WERI-Rb-1 (cell line): Measurements from ENCODE around the gene KRT14.
"Not testable (repeated sequence)": the region's sequence is repeated elsewhere in the genome, so short reads cannot be mapped to it uniquely, and the experiment has no call there.

Experiments
- DNase-seq: peaks from one replicate; pipeline ENCODE4 v3.0.0-alpha.2; 2020
- H3K27ac ChIP-seq: fragments of 250-450 bp; sonication (Bioruptor Pico); 2 replicates; pipeline ENCODE4 v1.5.1; 2020; ENCODE audit warnings: mild to moderate bottlenecking, moderate library complexity
- H3K27me3 ChIP-seq: fragments of 250-450 bp; sonication (Bioruptor Pico); 2 replicates; pipeline ENCODE4 v1.5.1; 2021; ENCODE audit warnings: mild to moderate bottlenecking, low read depth, moderate library complexity; ENCODE audit not compliant: insufficient read depth, severe bottlenecking
- H3K36me3 ChIP-seq: fragments of 250-450 bp; sonication (Bioruptor Pico); 2 replicates; pipeline ENCODE4 v1.5.1; 2020; ENCODE audit warnings: mild to moderate bottlenecking, moderate library complexity
- H3K4me3 ChIP-seq: 2 replicates; pipeline ENCODE4 v1.5.1; 2011; ENCODE audit warnings: low read depth, mild to moderate bottlenecking, control low read depth, low read length
- H3K9me3 ChIP-seq: fragments of 250-450 bp; sonication (Bioruptor Pico); 2 replicates; pipeline ENCODE4 v1.5.1; 2021; ENCODE audit warnings: mild to moderate bottlenecking, moderate library complexity; ENCODE audit not compliant: severe bottlenecking
- TF ChIP-seq, protein P1 (sequence below): IDR thresholded peaks from 2 replicates; pipeline ENCODE4 v1.5.1; 2011; ENCODE audit warnings: low read depth, mild to moderate bottlenecking, control low read depth, inconsistent platforms, low read length

KRT14 gene

DNA sequence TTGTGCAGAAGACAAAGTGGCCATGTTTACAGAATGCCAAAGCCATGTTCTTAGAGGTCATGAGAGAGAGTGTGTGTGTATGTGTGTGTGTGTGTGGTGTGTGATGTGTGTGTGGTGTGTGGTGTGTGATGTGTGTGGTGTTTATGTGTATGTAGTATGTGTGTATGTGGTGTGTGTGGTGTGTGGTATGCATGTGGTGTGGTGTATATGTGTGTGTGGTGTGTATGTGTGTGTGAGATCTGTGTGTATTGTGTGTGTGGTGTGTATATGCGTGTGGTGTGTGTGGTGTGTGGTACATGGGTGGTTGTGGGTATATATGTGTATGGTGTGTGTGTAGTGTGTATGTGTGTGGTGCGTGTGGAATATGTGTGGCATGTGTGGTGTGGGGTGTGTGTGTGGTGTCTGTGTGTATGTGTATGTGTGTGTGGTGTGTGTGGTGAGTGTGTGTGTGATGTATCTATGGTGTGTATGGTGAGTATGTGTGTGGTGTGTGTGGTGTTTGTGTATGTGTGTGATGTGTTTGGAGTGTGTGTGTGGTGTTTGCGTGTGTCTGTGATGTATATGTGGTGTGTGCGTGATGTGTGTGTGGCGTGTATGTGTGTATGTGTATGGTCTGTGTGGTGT lies 45.9 kb upstream of the KRT14 start:
- H3K9me3 ChIP-seq, result no peaks in the 10 kb centered on the region
- TF ChIP-seq, protein P1, sequence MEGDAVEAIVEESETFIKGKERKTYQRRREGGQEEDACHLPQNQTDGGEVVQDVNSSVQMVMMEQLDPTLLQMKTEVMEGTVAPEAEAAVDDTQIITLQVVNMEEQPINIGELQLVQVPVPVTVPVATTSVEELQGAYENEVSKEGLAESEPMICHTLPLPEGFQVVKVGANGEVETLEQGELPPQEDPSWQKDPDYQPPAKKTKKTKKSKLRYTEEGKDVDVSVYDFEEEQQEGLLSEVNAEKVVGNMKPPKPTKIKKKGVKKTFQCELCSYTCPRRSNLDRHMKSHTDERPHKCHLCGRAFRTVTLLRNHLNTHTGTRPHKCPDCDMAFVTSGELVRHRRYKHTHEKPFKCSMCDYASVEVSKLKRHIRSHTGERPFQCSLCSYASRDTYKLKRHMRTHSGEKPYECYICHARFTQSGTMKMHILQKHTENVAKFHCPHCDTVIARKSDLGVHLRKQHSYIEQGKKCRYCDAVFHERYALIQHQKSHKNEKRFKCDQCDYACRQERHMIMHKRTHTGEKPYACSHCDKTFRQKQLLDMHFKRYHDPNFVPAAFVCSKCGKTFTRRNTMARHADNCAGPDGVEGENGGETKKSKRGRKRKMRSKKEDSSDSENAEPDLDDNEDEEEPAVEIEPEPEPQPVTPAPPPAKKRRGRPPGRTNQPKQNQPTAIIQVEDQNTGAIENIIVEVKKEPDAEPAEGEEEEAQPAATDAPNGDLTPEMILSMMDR, result no peak
- no peak overlapping the region for H3K27ac ChIP-seq
- no peaks in the 10 kb centered on the region for H3K27me3 ChIP-seq
- no peaks in the 10 kb centered on the region for H3K36me3 ChIP-seq
- H3K4me3 ChIP-seq, result no peak overlapping the region
- DNase-seq, result no peak

DNA sequence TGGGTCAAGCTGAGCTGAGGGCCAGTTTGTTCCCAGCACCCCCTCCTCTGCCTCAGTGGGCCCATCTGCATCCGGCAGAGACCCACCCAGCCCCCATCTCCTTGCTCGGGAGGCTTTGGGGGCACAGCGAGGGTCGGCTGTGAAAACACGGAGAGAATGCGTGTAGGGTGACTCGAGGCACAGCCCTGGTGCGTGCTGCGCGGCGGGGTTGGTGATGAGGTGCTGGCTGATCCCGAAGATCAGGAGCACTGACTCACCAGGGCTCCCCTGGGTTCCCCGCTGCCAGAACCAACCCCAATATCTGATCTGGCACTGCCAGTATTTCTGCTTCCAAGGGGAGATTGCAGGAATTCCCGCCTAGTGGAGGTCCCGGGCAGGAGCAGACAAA lies 45.2 kb upstream of the KRT14 start:
- Histone ChIP-seq H3K27ac (no peak overlapping the region), H3K27me3 (no peaks in the 10 kb centered on the region), H3K4me3 (no peak overlapping the region), H3K9me3 (no peaks in the 10 kb centered on the region), H3K36me3 (no peaks in the 10 kb centered on the region)
- TF ChIP-seq, protein P1, result no peak
- no peak for DNase-seq

DNA sequence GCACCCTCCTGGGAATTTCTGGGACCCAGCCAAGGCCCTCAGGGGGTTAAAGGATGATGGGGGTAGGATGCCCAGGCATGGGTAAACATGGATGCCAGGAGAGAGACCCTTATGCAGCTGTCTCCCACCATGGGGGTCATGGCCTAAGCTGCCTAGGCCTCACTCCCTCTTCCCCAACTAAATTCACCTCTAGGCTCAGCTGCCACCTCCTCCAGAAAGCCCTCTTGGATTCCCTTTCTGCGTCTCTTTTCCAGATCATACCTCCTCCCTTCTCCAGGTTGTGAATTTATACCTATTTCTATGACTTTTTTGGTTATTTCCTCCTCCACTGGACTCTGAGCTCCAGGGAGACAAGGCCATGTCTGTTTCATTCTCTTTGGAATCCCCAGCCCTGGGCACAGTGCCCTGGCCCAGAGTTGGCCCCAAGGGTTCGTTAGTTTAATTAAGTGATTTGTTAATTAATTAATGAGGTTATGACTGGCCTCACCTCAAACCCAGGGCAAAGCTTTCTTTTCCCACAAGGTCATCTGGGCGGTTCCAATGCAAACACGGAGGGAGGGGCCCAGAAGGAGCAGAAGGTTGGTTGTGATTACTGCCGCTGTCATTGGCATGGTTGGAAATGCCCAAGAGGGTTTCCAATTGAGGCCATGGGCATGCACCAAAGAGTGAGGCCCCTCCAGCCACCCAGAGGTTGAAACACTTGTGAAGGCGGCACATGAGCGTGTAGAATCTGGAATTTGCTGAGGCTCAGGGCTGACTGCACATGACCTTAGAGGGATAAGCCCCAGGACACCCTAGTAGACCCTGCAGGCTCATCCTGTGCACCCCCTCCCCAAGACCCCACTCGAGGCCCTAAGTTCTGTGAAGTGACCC lies 44.6 kb upstream of the KRT14 start:
- DNase-seq, result no peak
- Histone ChIP-seq H3K27ac (no peak overlapping the region), H3K27me3 (no peaks in the 10 kb centered on the region), H3K9me3 (no peaks in the 10 kb centered on the region), H3K4me3 (no peak overlapping the region), H3K36me3 (no peaks in the 10 kb centered on the region)
- TF ChIP-seq, protein P1, result no peak

DNA sequence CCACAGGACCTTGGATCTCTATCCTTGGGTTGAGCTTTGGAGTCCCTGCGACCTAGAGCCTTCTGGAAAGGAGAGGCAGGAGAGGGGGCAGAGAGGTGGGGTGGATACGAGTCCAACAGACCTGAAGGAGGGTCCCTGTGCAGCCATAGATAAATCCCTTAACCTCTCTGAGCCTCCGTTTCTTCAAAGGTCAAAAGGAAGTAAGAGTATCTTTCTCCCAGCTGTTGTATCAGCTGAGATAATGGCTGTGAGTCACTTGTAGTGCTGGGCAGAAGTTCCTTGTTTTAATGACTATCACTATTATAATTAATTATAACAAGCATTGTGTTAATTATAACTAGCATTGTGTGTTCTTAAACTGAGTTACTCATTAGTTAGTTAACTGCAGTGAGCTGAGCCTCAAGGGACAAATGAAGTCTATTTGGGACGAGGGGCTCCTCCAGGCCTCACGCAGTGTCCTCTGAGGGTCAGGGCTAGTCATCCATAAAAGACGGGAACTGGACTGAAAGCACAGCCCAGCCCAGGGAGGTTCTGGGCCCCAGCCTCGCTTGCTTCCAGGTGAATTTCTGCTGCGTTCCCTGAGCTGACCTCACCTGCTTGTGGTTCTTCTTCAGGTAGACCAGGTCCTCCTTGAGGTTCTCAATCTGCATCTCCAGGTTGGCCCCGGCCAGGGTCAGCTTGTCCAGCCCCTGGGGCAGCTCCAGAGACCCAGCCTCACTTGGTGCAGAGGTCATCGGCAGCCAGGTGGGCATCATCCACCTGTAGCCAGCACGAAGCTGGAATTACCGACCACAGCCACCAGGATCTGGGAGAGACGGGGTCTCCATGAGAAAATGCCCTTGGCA lies 43.4 kb upstream of the KRT14 start:
- Histone ChIP-seq H3K4me3 (no peak overlapping the region), H3K36me3 (no peaks in the 10 kb centered on the region), H3K27me3 (no peaks in the 10 kb centered on the region), H3K9me3 (no peaks in the 10 kb centered on the region), H3K27ac (no peak overlapping the region)
- TF ChIP-seq, protein P1, result no peak
- DNase-seq, result no peak

DNA sequence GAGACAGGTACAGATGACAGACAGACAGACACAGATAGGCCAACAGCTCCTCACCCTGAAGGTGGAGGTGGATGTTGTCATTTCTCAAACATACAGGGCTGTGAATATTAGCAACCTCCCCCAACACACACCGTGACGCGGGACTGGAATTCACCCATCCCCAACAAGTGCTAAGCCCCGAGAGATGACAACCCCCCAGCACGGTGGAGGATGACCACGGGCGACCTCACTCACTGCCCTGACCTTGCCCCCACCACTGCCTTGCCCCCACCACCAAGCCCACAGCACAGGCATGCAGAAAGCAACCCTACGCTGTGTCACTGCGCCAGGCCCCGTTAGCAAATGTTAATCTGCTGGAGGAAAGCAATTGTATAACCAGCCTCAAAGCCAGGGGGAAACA lies 42.6 kb upstream of the KRT14 start:
- Histone ChIP-seq H3K4me3 (no peak overlapping the region), H3K9me3 (no peaks in the 10 kb centered on the region), H3K27me3 (no peaks in the 10 kb centered on the region), H3K27ac (no peak overlapping the region), H3K36me3 (no peaks in the 10 kb centered on the region)
- no peak for DNase-seq
- TF ChIP-seq, protein P1, result no peak

DNA sequence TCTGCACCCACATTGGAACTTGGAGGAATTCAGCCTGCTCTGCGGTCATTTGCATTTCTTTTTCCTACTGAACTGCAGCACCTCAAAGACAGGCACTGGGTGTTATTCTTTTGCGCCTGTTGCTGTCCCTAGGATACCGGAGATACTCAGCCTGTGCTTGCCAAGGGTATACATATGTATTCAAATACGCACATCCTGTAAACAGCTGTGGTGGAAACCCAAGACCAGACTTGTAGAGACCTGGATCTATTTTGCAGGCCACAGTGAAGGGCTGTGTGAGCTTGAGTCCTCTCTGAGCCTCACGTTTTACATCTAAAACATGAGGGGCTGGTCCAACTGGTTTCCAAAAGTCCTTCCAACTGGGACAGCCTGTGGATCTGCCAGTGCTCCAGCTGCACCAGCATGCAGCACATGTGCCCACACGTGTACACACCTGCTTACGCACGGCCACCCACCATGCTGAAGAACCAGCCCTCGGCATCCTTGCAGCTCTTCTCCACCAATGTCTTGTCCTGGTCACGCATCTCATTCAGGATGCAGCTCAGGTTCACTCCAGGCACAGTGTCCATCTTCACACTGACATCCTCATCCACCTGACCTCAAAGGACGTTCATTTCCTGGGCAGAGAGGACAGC lies 42.0 kb upstream of the KRT14 start:
- not testable (repeated sequence) for H3K36me3 ChIP-seq, H3K27ac ChIP-seq, H3K27me3 ChIP-seq, H3K4me3 ChIP-seq, DNase-seq, H3K9me3 ChIP-seq

DNA sequence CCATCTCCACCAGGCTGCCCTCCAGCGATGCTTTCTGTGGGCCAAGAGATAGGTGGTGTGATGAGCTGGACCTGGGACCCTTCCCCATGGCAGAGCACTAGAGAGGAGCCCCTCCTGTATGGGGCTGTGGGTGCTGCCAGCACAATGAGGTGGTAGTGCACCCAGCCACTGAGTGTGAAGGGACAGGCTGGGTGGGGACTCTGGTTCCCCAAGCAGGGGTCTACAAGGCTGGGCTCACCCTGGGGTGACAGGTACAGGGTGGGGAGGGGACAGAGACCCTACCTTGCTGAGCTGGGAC lies 41.3 kb upstream of the KRT14 start:
- H3K9me3 ChIP-seq, H3K27me3 ChIP-seq, H3K27ac ChIP-seq, H3K36me3 ChIP-seq, DNase-seq, H3K4me3 ChIP-seq: not testable (repeated sequence)
